SK-N-SH treated with all-trans-retinoic acid at 6 μM for 48 hours (cell line): ENCODE results near the gene NR1D2.

Source experiments
- ARNTL ChIP-seq: fragments of 450-650 bp; formaldehyde crosslinking; IDR thresholded peaks from 2 replicates; pipeline ENCODE4 v1.5.0; 2020; ENCODE audit warnings: low read depth, mild to moderate bottlenecking, moderate library complexity, borderline replicate concordance
- GLIS3 ChIP-seq: fragments of 250-450 bp; sonication (Bioruptor Pico); IDR thresholded peaks from 2 replicates; pipeline ENCODE4 v1.5.0; 2020; ENCODE audit warnings: mild to moderate bottlenecking, moderate library complexity
- PPARA ChIP-seq: fragments of 250-450 bp; sonication (Bioruptor Pico); IDR thresholded peaks from 2 replicates; pipeline ENCODE4 v1.5.0; 2020; ENCODE audit warnings: mild to moderate bottlenecking, borderline replicate concordance
- TOX ChIP-seq: fragments of 250-450 bp; sonication (Bioruptor Pico); IDR thresholded peaks from 2 replicates; pipeline ENCODE4 v1.8.0; 2021; ENCODE audit warnings: mild to moderate bottlenecking, moderate library complexity, borderline replicate concordance

- TF ChIP-seq GLIS3 (CRISPR knock-in tag) (no peak), TOX (CRISPR knock-in tag) (no peak), ARNTL (no peak), PPARA (CRISPR knock-in tag) (no peak)
Observed at GRCh38 chr3:23969393-23969792, 24.3 kb downstream of the NR1D2 start.
